GM19328 (cell line): ENCODE measurements around the gene NEK1.
A peak's percentile ranks its signal among the peaks of the same experiment; 100 is the strongest.
"Not testable (repeated sequence)": the region's sequence is repeated elsewhere in the genome, so short reads cannot be mapped to it uniquely, and the experiment has no call there.

Experiments
- ATAC-seq: cut with Tn5 transposase; IDR thresholded peaks from one replicate; pipeline ENCODE4 v1.9.1; 2021; ENCODE audit warnings: mild to moderate bottlenecking, moderate library complexity; ENCODE audit not compliant: unreplicated experiment

NEK1 gene

DNA sequence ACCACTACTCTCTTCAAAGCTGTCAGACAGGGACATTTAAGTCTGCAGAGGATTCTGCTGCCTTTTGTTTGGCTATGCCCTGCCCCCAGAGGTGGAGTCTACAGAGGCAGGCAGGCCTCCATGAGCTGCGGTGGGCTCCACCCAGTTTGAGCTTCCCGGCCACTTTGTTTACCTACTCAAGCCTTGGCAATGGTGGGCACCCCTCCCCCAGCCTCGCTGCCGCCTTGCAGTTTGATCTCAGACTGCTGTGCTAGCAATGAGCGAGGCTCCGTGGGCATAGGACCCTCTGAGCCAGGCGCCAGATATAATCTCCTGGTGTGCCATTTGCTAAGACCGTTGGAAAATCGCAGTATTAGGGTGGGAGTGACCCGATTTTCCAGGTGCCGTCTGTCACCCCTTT is 112.5 kb downstream of the NEK1 start:
- ATAC-seq: not testable (repeated sequence)

DNA sequence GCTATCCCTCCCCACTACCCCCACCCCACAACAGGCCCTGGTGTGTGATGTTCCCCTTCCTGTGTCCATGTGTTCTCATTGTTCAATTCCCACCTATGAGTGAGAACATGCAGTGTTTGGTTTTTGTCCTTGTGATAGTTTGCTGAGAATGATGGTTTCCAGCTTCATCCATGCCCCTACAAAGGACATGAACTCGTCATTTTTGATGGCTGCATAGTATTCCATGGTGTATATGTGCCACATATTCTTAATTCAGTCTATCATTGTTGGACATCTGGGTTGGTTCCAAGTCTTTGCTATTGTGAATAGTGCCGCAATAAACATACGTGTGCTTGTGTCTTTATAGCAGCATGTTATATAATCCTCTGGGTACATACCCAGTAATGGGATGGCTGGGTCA is 118.1 kb downstream of the NEK1 start:
- not testable (repeated sequence) for ATAC-seq

DNA sequence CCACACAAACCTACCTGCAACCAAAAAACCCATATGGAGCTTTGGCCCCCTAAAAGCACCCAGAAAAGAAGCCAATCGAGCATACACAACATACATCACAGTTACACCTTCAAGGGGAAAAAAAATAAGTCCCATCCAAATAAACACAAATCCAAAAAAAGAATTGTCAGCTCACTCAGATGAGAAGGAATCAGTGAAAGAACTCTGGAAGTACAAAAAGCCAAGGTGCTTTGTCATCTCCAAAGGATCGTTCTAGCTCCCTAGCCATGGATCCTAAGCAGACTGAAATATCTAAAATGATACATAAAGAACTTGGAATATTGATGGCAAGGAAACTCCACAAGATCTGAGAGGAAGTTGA is 119.2 kb downstream of the NEK1 start:
- no peak for ATAC-seq

DNA sequence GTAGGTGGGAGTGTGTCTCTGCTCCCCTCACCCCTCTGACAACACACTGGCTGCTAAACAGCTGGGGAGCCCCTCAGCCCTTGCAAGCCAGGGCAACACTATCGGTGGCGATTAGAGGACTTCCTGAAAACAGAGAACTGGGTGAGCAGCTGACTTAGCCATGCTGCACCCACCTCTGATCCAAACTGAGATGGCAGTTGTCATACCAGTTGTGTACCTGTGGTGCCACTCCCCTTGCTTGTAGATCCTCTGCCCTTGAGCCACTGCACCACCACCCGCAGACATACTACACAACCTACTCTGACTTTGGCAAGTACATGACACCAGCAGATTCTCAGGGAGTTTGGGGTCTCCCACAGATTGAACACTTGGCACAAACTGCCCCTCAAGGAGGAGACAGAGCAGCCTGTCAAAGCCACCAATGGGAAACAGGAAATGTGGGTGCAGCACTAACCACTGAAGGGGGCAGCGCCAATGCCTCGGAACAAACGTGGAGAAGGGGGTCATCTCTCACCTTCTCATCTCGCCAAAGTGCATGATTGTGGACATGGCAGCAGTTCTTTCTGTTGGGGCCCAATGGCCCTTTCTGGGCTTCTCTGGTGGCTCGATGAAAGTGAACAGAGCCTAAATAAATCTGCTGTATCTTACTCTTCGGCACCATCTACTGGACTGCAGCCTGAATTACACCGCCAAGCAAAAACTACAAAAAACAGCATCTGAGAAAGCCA is 119.8 kb downstream of the NEK1 start:
- no peak for ATAC-seq

DNA sequence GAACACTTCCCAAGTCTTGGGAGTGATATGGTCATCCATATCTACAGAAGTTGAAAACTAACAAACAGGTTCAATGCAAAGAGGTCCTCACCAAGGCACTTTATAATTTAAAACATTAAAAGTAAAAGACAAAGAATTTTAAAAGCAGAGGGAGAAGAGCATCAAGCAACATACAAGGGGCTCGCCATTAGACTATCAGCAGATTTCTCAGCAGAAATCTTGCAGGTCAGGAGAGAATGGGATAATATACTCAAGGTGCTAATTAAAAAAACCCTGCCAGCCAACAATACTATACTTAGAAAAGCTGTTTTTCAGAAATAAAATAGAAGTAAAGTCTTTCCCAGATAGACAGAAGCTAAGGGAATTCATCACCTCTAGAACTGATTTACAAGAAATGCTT is 121.2 kb downstream of the NEK1 start:
- ATAC-seq: no peak

DNA sequence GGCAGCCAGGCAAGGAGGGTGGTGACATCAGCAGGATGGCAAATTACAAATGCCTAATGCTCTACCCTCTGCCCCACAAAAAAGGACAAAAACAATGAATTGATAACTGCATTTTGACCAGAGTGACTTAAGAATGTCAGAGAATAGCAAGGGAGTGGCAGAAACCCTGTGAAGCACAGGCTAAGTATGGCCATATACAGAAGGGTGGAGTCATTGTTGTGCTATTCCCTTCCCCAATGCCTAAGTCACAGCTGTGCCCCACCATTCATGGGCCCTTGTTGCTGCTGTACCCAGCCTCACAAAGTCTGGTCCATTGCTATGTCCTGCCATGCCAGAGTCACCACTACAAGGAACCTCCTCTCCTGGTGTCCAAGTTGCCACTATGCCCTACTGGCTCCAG is 123.1 kb downstream of the NEK1 start:
- ATAC-seq: no peak

DNA sequence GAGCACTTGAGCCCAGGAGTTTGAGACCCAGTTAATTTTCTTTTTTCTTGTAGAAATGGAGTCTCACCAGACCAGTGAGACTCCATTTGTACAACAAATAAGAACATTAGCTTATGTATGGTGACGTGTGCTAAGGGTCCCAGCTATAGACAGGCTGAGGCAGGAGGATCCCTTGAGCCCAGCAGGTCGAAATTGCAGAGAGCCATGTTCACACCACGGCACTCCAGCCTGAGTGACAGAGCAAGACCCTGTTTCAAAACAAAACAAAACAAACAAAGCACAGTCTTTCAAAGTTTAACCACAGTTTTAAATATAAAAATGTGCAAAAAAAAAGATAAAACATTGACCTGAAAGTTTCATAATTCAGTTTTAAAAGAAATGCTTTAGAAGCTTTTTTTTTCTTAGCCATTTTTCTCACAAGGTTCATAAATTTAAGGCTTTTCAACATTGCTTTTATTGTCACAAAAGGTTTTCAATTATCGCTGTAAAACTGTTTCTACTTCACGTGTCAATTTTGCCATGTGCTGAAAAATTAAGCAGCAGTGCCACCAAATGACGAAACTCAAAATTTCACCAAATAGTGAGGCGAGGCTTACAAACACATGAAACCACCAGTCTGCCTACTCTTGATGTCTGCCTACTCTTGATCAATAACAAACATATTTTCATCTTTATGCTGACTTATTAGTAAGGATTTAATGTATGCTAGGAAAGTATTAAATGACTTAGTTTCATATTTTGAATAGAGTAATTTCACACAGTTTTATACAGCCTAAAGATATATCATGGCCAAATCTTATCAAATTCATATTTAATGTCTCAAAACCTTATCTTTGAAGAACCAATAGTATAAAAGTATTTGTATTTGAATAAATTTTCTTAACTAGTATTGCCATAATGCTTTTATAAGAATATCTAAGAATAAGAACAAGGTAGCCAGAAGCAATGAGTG is 126.3 kb downstream of the NEK1 start:
- ATAC-seq: peak; percentile 64

DNA sequence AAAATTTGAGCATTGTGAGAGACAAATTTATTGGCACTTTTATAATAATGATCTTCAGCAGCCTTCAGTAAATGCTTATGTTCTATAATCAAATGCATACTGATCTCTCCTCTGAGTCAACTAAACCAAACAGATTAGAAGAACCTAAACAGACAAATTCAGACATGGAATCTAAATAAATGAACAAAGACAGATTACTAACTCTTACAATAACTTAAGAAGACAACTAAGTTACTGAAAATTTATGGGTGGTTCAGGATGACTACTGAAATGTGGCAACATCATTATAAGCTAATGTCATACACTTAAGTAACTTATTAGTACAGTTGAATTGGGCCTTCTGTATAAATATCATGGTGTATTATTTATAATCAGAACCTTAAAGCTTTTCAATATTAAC is 127.3 kb downstream of the NEK1 start:
- no peak for ATAC-seq

DNA sequence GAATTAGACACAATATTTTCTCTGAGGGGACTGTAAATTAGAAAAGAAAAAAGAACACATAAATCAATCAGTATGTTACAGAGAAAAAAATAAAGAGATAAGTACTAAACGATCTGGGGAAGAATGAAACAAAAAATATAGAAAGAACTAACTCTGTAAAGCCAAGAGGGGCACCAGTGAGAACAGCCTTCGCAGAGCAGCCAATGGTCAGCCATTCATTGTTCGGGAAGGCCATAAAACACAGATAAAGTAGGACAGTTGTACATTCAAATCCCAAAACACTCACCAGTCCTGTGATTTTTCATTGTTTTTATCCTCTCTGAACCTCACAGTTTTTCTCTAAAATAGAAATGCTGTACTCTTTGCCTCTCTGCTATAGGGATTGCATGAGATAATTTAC is 127.9 kb downstream of the NEK1 start:
- ATAC-seq: no peak

DNA sequence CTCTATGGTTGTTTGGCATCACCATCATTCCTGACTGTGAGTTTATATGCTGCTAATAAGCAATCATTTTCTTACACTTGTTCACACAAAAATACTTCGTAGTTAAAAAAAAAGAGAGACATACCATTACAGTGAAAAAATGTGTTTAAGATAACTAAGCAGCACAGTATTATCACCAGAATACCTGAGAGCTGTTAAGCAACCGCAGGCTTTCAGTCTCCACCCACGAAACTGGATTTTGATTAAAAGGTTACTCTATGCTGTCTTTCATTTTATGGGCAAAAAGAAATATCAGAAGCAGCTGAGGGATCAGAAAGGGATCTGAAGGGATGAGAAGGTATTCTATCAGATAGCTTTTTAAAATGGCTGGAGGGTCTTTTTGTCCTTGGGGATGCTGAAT is 148.3 kb downstream of the NEK1 start:
- no peak for ATAC-seq

DNA sequence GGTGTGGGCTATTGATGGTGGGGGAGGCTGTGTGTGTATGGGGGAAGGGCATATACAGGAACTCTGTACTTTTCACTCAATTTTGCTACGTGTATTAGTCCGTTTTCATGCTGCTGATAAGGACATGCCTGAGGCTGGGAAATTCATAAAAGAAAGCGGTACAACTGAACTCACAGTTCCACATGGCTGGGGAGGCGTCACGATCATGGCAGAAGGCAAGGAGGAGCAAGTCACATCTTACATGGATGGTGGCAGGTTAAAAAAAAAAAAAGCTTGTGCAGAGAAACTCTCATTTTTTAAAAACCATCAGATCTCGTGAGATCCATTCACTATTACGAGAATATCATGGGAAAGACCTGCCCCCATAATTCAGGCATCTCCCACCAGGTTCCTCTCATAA is 152.3 kb downstream of the NEK1 start:
- ATAC-seq: no peak

DNA sequence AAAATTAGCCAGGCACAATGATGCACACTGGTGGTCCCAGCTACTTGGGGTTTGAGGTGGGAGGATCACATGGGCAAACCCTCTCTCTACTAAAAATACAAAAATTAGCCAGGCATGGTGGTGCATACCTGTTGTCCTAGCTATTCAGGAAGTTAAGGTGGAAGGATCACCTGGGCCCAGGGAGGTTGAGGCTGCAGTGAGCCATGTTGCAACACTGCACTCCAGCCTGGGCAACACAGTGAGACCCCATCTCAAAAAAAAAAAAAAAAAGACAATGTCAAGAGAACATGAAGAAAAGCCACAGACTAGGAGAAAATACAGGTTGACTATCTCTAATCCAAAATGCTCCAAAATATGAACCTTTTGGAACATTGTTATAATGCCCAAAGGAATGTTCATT is 153.8 kb downstream of the NEK1 start:
- no peak for ATAC-seq

DNA sequence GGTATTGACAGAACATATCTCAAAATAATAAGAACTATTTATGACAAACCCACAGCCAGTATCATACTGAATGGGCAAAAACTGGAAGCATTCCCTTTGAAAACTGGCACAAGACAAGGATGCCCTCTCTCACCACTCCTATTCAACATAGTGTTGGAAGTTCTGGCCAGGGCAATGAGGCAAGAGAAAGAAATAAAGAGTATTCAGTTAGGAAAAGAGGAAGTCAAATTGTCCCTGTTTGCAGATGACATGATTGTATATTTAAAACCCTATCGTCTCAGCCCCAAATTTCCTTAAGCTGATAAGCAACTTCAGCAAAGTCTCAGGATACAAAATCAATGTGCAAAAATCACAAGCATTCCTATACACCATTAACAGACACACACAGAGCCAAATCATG is 159.7 kb downstream of the NEK1 start:
- ATAC-seq: not testable (repeated sequence)

DNA sequence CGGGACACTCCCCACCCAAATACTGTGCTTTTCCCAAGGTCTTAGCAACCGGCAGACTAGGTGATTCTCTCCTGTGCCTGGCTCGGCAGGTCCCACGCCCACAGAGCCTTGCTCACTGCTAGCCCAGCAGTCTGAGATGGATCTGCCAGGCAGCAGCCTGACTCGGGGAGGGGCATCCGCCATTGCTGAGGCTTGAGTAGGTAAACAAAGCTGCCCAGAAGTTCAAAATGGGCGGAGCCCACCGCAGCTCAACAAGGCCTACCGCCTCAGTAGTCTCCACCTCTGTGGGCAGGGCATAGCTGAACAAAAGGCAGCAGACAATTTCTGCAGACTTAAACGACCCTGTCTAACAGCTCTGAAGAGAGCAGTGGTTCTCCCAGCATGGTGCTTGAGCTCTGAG is 163.4 kb downstream of the NEK1 start:
- not testable (repeated sequence) for ATAC-seq

DNA sequence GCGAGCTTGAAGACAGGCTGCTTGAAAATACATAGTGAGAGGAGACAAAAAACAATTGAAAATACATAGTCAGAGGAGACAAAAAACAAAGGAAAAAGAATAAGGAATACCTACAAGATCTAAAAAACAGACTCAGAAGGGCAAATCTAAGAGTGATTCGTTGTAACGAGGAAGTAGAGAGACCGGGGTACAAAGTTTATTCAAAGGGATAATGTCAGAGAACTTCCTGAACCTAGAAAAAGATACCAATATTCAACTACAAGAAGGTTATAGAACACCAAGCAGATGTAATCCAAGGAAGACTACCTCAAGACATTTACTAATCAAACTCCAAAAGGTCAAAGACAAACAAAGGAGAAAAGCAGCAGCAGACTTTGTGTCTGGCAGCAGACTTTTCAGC is 165.6 kb downstream of the NEK1 start:
- ATAC-seq: no peak

DNA sequence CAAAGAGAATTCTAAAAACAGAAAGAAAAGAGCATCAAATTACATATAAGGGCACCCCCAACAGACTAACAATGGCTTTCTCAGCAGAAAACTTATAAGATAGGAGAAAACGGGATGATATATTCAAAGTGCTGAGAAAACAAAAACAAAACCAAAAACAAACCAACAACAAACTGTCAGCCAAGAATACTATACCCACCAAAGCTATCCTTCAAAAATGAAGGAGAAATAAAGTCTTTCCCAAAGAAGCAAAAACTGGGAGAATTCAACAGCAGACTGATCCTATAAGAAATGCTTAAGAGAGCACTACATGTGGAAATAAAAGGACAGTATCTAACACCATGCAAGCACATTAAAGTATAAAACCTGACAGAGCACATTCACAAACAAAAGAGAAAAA is 168.6 kb downstream of the NEK1 start:
- no peak for ATAC-seq

DNA sequence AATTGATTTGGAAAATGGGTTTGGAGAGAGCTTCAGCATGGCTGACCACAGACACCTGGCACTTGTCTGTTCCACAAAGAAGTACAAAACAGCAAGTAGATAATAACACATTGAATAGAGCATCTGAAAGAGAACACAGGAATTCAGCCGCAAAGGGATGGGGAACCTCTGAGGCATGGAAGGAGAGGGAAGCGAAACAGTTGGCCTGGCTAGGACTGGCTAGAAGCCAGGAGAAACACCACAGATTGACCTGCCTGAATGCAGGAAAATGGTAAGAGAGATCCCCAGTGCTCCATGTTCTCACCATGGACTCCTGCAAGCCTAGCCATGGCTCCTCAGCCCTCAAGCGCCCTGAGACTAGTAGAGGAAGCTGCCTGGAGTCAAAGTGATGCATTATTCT is 171.9 kb downstream of the NEK1 start:
- ATAC-seq: no peak

DNA sequence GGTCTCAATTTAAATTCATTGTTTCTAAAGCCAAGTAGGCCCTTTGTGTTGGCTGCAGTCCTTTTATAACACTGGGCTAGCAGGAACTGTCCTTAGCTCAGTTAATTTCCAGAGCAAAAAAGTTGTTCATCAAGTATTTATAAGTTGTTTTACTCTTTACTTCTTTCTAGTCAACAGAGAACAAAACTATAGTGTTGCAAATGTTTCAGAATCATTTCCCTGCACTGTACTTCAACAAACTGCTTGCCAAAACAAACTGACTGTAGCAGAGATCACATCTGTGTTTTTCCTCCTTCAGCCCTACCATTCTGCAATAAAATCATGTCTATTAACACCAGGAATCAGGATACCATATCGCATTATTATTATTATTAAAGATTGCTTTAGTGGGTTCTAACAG is 173.1 kb downstream of the NEK1 start:
- no peak for ATAC-seq

DNA sequence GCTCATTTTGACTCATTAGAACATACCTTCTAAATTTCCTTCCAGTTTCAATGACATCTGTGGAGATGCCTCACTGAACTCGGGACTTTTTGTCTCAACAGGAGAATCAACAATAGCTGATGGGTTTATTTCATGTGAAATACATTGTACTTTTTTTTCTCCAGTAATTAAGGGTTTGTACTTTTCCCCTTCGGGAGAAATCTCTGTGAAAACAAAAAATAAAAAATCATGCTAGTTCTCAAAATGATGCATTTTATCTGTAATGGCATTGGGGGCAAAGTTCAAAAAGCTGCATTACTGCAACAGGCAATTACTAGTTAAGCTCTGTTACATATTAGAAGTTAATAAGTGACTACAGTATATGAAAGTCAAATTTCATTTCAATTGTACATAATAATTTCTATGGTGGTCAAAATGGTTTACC is 174.3 kb downstream of the NEK1 start:
- peak; percentile 33 for ATAC-seq

DNA sequence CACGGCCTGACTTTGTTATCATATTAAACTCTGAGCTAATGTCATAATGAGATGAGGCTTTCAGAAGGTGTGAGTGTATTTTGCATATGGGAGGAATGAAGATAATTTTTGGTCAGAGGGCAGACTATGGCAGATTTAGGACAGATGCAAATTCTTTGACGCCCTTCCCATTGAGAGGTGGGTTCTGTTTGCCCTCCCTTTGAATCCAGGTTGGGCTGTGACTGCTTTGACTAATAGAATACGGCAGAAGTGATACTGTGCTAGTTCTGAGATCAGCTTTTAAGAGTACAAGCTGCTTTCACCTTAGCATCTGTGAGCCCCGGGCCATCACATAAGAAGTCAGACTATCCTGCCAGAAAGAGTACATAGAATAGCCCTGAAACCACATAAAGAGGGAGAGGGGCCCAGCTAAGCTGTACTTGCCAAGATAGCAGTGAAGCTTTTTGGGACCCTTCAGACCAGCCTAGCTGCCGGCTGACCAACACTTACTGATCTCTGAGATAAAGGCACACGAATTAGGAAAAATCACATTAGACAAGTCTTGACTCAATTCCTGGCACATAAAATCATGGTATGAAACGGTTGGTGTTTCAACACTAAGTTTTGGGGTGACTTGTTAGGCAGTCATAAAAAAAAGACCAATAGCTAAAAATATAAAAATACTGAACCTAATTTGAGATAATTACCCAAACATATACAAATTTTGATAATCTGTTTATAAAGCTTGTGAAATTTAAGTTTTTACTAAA is 174.9 kb downstream of the NEK1 start:
- ATAC-seq: peak; percentile 84

DNA sequence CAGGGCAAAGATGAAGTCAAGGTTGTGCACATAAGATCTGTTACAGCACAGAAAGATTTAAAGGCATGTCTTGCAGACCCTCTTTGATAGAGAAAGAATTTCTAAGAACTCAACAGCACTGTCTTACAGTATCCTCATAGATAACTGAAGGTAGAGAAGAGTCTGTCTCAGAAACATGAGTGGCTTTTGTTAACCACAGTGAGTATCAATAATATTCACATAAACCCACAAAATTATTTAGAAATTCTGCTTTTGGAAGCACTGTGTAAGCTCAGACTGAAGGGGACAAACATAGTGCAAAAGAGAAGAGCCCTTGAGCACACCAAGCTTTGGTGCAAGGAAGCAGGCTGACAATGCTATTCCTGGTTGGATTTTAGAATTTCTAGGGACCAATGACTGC is 175.6 kb downstream of the NEK1 start:
- ATAC-seq: no peak

DNA sequence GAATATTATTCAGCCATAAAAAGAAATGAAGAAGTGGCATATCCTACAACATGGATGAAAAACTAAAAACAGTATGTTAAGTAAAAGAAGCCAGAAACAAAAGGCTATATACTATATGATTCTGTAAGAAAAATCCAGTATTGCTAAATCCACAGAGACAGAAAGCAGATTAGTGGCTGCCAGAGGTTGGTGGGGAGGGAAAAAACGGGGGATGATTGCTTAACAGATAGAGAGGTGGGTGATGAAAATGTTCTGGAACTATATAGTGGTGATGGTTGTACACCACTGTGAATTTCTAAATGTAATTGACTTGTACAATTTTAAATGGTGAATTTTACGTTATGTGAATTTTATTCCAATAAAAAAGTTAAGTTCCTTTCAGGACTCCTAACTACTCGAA is 184.0 kb downstream of the NEK1 start:
- no peak for ATAC-seq
